ENCODE results near the gene FNBP1.

The FNBP1 gene

DNA sequence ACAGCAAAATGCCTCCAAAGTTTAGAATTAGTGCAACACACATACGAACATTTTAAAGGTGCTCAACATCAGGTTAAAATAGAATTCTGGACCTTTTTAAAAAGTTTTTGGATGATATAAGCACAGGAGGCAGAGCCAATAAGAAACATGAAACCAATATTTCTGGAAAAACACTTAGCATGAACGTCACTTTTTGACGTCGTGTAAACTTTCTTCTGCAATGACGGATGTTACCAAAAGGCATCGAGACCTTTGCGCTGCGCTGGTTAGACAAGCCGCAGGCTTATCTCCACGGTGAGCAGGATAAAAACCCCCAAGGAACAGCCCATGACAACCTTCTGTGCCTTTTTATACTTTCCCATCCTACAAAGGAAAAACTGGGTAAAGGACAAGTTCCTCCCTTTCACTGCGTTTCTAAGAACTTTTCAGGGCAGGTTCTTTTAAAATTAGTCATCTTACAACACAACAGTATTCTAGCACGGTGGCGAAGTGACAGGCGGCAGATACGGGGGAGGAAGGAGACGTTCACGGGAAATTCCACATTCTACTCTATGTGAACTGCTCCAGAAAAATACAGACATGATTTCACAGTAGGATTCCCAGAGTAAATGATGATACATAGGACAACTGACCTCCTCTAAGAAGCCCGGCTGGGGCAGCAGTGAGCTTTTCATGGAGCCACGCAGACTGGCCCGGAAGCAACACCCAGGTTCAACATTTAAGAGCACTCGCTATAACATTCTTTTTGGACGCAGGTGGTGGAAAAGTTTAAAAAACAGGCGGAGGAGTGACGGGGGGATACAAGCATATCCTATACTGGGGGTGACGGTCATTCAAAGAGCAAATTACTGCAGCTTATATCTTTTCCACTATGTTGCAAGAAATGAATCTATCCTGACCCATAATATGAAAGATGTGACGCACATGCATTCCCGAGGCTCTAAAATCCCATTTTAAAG is 155.4 kb downstream of the FNBP1 start:
- DNase-seq: peak; percentile 78

DNA sequence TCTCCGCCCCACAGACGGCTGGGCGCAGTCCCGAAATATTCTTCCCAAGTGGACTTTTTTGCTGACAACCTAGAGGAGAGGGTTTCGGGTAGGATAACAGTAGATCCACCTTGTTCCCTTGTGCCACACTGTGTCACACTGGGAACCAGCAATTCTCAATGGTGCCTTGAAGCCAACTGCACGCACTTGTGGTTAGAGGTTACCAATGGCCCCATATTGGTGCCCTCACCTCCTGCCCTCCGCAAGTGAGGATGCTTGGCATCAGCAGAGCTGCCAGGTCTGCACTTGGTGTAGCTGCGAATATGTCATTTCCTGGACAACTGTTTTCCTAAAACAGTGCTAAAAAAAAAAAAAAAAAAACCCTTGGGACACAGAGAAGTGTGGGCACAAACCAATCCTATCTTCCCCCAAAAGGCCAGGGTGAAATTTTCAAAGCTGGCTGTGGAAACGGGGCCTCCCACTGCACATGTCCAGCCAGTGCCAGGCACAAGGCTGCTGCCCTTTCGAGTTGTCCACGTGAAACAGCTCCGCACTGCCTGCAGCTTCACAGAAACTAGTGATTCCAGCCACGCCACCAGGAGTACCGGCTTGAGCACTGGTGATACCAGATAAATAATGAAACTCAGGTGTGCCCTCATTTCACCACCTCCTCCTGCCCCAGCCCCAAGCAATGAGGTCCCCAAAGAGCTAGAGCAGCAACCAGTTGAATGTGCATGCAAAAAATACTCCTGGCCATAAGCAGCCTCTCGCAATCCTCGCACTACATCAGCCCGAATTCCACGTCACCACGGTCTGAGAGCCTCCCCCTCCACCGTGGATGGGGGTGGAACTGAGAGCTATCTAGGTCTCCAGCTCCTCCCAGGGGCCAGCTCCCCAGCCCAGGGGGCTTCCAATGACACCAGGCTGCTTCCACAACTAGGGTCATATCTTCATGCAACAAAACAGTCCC is 156.5 kb downstream of the FNBP1 start:
- DNase-seq: peak; percentile 80

DNA sequence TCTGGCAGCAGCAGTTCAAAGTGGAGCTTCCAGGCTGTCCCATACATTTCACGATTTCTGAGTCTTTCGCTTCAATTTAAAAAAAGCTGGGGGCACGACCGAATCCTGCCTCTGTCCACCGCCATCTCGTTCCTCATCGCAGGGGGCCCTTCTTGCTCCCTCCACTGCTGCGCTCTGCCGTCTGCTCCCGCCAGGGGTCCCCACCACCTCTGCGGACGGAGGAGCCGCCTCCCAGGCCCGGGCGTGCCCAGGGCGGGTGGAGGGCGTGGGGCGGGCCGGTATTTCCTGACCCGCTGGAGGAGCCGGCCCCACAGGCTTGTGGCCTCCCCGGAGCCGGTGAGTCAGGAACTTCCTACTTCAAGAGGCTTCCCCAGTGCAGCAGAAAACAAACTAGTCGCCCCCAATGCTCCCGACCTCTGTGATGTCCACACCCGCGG is 157.3 kb downstream of the FNBP1 start:
- DNase-seq: peak; percentile 96

DNA sequence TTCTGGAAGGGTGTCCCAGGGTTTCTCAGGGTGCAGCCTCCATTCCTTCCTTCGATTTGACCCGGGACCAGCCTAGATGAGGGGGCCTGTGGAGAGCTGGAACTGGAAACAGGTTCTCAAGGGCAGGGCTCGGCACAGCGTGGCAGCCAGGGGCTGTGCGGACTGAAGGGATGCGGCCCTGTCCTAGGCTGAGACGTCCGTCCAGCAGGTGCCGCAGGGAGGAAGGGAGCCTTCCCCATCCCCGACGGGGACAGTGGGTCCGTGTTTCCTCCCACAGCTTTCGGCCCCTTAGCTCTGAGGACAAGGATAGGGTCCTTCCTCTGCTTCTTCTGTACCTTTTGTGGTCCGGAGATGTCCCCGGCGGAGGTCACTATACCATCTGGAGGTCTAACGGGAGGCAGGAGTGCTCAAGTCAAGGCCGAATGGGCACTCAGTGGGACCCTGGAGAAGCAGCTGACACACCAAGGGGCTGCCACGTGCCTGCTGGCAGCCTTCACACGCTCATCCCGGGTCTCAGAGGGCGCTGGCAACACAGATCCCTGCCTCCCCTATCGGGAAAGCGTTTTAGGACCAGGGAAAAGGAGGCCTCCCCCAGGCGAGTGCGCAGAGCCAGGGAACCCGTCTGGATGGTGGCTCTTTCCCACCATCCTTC is 157.8 kb downstream of the FNBP1 start:
- peak; percentile 79 for DNase-seq

DNA sequence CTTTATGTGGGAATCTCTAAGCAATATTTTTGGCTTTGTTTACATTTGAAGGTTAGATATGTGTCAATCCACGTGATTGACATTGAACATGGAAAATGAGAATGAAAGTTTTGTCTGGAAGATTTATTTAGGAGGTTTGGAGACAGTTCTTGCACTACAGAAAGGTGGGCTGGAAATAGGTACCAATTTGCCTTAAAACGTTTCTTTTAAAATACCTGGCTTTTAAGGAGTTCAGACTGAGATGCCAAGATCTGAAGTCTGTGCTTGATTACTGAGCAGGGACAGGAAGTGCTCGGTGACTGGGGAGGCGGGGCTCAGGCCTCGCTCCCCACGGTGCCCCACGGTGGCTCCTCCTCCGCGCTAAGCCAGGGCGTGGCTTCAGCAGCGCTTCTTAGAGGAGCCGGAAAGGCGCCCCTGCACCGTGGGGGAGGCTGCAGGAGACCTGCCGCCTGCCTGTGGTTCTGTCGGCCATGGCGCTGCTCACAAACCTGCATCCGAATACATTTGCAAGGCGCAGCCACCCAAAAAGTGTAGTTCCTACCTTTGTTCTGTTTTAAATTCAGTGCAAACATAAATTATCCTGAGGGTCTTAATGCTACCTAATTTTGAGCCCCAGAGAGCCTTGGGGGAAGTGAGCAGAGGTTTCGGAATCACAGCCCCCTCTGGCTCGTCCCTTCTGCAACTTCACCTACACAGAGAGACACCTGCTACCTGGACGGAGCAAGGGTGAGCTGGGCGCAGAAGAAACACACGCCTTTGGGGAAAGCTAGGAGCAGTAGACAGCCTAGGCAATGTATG is 158.6 kb downstream of the FNBP1 start:
- peak; percentile 99 for DNase-seq

DNA sequence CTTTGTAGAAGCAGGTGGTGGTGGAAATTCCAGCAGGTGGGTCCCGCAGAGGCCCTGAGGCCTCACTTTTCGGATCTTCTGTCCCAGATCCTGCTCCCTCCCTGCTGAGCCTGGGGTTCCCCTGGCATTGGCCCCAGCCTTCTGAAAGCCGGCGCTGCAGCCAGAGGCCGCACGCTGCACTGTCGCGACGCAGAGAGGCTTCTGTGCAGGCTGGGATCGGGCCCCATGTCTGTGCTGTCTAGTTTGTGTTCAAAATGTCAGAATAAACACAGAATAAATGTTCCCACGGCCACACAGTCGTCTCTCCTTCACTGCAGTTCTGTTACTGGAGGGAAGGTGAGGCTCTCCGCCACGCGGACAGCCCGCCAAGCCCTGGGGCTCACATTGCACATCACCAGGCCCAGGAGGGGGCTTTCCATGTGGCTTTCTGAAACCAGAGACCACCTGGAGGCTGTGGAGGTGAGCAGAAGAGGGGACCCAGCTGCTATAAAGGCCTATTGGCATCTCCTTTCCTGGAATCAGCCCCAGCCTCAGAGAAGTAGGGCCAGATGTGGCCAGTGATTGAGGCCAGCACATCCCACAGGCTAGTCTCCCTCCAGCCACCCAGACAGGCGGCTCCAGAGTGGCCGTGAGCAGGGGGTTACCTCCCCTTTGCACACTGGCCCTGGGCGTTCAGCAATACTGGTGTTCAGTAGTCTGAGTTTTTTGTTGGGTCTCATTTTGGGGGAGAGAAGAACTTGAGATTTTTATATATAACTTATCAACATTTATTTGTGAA is 161.3 kb downstream of the FNBP1 start:
- DNase-seq: no peak

DNA sequence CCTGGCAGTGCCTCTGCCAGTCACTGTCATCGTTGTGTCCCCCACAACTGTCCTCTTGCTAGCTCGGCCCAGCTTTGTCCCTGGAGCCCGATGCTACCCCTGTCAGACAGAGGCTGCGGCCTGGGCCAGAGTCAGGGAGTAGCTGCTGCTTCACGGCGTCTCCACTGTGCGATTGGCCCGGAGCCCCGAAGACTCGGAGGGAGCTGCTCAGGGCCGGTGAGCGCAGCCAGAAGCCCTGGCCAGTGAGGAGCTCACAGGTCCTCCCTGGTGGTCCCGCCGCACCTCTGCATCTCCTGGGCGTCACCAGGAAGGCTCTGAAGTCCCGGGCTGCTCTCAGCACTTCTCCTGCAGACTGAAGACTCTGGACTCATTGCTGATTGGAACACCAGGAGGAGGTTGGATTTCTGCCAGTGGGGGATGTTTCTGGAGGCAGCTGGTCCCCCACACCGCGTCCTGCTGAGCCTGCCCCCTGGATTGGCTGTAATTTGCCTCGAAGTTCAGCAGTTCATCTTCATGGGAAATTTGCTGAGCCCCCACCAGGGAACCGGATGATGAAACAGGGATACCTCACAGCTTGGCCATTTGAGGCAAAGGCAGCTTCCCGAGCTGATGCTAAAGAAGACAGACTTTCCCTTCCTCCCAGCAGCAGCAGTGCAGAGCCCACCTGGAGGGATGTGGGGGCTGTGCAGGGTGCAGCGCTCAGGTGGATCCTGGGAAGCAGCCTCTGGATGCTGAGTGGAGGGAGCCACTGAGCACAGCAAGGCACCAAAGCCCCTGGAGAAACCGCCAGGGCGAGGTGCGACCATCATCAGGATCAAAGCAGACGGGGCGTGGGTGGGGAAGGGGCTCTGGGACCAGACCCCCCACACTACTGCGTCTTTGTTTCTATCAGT is 162.1 kb downstream of the FNBP1 start:
- DNase-seq: no peak

DNA sequence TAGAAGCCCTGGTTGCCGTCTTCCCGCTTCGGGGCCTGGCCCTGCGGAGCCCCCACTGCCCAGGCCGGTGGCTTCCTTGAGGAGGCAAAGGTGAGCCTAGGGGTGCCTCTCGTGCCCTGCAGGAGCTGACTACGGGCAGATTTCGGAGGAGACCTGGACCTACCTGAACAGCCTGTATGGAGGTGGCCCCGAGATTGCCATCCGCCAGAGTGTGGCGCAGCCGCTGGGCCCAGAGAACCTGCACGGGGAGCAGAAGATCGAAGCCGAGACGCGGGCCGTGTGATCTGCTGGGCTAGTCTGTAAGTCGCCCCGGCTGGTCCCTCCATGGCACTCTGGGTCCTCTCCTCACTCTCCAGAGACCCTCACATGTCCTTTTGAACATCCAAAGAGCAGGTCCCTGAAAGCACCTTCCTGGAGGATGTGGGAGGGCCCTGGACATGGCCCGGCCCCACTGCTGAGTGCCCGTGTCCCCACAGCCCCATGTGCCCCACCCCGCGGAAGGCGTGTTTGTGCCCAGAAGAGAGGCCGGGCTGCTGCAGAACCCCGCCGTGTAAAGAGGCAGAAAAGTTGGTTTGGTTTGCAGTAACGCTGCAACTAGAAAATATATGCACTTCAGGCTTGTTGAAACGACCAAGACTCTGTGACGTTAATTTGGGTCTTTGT is 162.9 kb downstream of the FNBP1 start:
- no peak for DNase-seq

DNA sequence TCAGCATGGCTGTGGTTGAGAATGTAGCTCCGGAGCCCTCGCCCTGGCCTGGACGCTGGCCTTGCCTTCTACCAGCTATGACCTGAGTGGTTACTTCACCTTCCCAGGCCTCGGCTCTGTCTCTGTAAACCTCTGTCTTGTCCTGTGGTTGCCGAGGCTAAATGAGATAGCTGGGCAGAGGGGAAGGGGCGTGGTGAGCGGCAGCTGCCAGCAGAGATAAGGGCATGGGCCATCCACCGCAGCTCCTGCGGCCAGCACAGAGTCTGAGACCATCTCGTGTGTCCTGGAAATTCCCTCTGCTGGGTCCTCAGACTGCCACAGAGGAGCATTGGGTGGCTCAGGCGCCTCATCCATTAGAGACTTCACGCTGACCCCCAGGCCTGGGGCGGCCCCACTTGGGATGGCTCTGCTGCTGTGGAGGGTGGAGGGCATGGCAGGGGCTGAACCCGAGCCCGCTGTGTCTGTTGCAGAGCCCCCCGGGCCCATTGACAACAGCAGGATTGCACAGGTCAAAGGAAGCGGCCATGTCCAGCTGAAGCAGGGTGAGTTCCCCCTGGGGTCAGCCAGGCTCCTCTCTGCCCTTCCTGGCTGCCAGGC is 163.8 kb downstream of the FNBP1 start:
- no peak for DNase-seq

DNA sequence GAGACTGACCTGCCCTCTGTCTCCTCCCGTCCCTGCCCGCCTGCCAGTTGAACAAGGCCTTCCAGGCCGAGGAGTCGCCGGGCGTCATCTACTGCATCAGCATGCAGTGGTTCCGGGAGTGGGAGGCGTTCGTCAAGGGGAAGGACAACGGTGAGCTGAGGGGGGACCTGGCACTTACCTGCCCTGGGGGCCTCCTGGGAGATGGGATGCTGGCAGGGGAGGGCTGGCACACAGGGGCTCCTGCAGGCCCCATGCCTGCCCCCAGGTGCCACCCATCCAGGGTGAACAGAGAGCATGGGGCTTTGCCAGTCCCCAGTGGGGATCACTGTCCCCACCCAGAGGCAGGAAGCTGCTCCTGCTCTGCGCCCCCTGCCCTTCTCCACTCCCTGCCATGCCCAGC is 164.7 kb downstream of the FNBP1 start:
- DNase-seq: no peak

DNA sequence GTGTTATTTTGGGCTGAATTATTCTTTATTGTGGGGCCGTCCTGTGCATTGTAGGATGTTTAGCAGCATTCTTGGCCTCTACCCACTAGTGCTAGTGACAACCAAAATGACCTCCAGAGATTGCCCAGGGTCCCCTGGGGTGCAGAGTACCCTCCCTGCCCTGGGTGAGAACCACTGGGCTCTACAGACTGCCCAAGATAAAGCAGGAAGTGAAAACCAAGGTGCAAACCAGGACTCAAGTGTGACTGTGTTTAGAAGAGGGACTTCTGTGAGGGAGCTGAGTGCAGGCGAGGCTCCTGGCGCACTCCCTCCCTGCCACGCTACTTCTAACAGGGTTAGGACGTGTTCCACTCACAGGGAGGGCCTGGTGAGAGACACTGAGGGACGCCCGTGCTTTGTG is 166.2 kb downstream of the FNBP1 start:
- DNase-seq: no peak

DNA sequence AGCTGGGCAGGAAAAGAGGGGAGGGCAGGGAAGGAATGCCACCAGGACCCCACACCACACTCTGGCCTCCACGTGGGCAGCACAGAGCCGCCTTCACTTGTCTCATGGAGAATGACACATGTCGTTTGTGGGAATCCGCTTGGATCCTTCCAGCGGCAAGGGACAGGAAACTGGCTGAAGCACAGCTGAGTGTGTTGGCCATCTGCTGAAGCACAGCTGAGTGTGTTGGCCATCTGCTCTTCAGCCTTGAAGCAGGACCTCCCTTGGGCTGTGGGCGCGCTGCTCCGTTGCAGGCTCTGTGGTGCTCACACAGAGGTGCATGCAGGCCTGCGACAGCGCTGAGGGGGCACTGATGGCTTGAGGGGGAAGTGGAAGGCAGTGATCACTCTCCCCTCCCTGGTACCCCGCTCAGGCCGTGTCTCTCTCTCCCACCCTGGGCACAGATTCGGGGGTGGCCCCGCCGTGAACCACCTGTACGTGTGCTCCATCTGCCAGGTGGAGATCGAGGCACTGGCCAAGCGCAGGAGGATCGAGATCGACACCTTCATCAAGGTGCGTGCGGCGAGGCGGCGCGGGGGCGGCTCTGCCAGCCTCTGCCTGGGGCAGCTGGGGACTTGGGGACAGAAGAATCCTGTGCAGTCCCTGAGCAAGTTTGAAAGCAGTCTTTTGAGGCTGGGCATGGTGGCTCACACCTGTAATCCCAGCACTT is 167.1 kb downstream of the FNBP1 start:
- no peak for DNase-seq

DNA sequence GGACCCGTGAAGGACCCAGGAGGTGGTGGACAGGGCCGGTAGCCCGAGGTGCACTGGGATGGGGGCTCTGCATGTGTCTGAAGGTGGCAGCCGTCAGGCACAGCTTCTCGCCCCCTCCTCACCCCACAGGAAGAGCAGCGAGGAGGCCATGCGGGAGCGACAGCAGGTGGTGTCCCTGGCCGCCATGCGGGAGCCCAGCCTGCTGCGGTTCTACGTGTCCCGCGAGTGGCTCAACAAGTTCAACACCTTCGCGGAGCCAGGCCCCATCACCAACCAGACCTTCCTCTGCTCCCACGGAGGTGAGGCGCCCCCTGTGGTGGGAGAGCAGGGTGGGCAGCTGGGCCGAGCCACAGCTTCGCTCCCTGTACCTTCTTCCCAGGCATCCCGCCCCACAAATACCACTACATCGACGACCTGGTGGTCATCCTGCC is 167.8 kb downstream of the FNBP1 start:
- no peak for DNase-seq

DNA sequence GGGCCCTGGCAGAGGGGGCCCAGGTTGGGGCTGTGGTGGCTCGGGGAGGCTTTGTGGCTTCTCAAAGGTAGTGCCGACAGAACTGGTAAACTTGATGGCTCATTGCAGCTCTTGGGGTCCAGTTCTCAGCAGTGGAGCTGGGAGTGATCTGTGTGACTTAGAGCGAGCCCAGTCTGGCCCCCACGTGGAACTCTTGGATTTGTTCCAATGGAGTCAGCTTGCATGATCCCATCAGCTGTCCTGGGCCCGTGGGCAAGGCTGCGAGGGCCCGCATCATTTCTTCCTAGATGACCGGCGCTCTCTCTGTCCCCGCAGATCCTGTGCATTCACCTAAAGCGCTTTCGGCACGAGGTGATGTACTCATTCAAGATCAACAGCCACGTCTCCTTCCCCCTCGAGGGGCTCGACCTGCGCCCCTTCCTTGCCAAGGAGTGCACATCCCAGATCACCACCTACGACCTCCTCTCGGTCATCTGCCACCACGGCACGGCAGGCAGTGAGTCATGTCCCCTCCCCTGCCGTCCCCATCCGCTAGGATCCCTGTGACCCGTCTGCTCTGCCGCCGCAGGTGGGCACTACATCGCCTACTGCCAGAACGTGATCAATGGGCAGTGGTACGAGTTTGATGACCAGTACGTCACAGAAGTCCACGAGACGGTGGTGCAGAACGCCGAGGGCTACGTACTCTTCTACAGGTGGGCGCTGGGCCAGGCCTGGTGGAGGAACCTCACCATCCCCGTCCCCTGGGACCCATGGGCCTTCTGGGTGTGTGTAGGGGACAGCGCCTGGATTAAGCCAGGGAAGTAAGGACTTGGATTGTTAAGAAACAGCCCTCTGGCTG is 168.5 kb downstream of the FNBP1 start:
- DNase-seq: no peak

DNA sequence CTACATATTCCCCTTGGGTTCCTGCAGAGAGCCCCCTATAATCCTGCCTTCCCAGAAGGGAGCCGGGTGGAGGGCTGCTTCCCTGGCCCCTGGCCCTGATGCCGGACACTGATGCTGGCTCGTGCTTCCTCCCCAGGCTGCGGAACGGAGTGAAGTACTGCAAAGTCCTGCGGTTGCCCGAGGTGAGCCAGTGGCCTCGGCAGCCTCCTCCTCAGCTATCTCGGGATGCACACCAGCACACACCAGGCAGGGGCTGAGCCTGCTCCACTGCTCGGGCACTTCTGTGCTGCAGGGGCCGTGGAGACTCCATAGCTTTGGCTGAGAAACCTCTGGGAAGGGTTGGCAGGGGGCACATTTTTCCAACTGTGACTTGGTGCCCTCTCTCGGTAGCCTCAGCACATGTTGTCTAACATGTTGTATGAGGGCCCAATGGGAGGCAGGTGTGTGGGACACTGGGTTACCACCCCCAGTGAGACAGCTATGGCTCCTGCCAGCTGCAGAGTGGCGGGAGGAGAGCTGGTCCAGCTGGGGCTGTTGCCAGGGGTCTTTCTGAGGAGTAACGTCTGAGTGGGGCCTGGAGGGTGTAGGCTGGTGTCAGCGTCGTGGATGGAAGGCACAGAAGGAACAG is 169.3 kb downstream of the FNBP1 start:
- DNase-seq: no peak

DNA sequence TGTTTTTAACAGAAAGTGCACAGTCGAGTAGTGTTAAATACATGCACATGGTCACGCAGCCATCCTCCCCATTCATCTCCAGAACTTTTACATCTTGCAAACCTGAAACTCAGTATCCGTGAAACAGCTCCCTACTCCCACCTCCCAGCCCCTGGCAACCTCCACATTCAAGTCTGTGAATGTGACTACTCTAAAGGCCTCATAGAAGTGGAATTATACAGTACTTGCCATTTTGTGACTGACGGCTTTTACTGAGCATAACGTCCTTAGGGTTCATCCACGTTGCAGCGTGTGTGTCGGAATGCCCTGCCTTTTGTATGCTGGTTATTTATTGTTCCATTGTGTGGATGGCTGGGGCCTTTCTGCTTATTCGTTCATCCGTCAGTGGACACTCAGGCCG is 171.9 kb downstream of the FNBP1 start:
- DNase-seq: no peak
